22Rv1 (cell line): ENCODE data around the gene MIX23.

Experiments
- CTCF ChIP-seq: fragments of 450-650 bp; IDR thresholded peaks from 2 replicates; pipeline ENCODE4 v1.5.1; 2017; ENCODE audit warnings: mild to moderate bottlenecking
- ZFX ChIP-seq: fragments of 450-650 bp; IDR thresholded peaks from 2 replicates; pipeline ENCODE4 v1.6.1; 2017; ENCODE audit warnings: antibody characterized with exemption, borderline replicate concordance

- TF ChIP-seq CTCF: no peak
- no peak for TF ChIP-seq ZFX
Observed at GRCh38 chr3:122353215-122353614, 29.8 kb downstream of the MIX23 start.
